GM19099 (cell line): ENCODE results near the gene DMBX1.

Experiments used
- POLR2A ChIP-seq: IDR thresholded peaks from 3 replicates; pipeline ENCODE4 v1.6.1; 2011; ENCODE audit warnings: low read depth; ENCODE audit not compliant: insufficient read length; ENCODE audit errors: extremely low read depth

The DMBX1 gene

DNA sequence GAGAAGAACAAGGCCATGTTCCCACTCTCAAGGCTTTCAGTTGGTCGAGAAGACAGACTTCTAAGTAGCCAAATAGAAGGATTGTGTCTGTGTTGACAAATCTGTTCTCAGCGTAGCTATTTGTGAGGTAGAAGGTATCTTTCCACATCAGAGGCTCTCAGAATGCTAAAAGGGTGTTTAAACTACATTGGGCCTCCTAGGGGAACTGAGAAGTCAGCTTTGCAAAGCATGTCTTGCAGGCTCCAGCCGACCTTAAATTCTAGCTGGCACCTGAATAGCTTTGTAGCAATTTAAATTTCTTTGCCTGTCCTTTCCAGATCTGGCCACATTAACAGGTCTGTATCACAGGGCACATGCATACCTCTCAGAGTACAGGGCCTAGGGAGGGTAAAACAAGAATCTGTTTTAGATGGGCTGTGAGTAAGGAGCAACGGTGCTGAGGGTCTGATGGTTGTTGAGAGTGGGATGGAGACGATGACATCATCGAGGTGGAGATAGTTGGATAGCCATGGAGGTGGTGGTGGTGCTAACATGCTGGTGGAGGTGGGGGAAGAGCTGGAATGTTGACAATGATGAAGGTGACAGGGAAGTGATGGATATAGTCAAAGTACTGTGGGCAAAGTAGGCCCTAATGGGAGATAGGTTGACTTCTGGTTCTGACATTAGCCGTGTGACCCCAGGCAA lies 17.0 kb upstream of the DMBX1 start:
- TF ChIP-seq POLR2A, result no peak

- TF ChIP-seq POLR2A, result no peak
These were observed 15.6 kb upstream of the DMBX1 start for GRCh38 chr1:46473991-46474390.

- no peak for TF ChIP-seq POLR2A
These were observed 15.1 kb upstream of the DMBX1 start for GRCh38 chr1:46474570-46474969.

- no peak for TF ChIP-seq POLR2A
These were observed 13.0 kb upstream of the DMBX1 start for GRCh38 chr1:46476673-46477072.

GRCh38 chr1:46477153-46477929 lies 12.3 kb upstream of the DMBX1 start:
- no peak for TF ChIP-seq POLR2A

GRCh38 chr1:46478721-46479485 lies 10.7 kb upstream of the DMBX1 start:
- no peak for TF ChIP-seq POLR2A

GRCh38 chr1:46479744-46480350 lies 9.8 kb upstream of the DMBX1 start:
- TF ChIP-seq POLR2A, result no peak

DNA sequence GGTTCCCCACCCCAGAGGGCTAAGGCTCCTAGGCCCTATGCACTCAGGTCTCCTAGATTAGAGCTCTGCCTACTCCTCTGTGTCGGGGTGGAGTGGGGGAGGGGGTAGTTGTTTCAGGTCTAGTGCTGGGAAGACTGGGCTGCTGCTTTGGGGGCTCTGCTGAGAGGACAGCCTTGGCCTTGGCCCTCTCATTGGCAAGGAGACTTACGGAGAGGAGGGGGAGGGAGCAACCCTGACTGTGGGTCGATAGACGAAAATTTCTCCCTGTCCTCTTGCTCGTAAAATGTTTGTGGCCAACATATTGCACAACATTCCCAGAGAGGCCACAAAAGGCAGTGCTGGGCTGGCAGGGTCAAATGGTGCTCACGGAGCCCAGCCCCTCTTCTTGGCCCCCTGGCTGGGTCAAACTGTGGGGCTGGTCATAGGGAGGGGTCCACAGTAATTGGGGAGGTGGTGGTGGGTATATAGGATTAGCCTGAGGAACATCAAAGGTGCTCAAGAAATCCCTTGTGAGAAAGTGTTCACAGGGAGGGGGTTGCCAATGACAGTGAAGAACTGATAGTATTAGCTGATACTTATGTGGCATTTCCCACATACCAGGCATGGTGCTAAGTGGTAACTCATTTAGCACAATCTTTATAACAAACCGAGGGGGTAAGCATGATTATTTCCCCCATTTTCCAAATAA lies 8.5 kb upstream of the DMBX1 start:
- TF ChIP-seq POLR2A, result no peak

- no peak for TF ChIP-seq POLR2A
These were observed 7.7 kb upstream of the DMBX1 start for GRCh38 chr1:46481961-46482360.

DNA sequence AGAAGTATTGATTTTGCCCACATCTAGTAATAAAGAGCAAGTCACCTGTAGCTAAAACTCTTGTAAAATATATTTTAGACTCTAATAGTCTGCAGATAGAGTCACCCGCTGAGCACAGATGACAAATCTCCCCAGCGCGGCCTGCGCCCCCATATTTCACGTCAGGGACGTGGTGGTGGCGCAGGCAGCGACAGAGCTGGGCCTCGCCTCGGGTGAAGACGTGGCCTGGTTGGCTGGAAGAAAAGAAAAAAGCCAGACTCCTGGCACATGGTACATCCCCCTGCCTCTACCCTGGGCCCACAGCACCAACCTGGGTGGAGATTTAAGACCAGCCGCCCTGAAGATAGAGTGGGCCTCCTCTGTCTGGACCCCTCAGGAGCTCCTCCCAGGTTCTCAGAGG lies 6.0 kb upstream of the DMBX1 start:
- TF ChIP-seq POLR2A, result no peak

GRCh38 chr1:46484783-46485490 lies 4.7 kb upstream of the DMBX1 start:
- no peak for TF ChIP-seq POLR2A

DNA sequence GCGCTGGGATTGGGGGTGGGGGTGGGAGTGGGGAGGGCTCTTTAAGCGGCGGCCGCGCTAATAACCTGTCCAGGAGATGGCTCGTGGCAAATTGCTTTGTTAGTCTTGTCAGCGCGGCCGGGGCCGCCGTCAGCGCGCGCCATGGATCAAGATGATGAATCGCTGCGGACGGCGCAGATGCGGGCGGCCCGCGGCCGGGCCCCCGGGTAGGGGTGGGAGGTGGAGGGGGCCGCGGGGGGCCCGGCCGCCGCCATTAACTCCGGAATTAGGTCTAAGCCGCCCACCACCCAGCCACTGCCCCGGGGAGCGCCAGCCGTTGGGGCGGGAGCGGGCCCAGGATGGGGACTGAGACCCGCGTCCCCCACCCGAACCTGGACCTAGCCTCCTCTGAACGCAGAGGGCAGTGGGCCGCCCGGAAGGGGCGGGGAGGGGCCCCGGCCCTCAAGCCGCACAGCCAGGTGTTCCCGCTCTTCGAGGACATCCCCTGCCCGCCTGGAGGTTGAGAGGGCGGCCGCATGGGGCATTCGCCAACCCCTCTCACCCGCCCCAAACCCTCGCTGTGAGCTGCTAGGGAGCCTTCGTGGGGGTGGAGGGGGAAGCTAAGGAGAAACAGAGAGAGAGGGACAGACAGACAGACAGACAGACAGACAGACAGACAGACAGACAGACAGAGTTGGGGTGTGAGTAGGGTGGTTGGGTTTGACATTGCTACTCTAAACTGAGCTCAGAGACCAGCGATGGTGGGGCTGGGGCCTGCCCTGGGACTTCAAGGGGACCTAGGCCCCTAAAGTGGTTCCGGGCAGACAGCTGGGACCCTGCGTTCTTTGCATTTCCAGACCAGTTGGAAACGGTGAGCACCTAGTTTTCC lies 3.8 kb upstream of the DMBX1 start:
- no peak for TF ChIP-seq POLR2A

DNA sequence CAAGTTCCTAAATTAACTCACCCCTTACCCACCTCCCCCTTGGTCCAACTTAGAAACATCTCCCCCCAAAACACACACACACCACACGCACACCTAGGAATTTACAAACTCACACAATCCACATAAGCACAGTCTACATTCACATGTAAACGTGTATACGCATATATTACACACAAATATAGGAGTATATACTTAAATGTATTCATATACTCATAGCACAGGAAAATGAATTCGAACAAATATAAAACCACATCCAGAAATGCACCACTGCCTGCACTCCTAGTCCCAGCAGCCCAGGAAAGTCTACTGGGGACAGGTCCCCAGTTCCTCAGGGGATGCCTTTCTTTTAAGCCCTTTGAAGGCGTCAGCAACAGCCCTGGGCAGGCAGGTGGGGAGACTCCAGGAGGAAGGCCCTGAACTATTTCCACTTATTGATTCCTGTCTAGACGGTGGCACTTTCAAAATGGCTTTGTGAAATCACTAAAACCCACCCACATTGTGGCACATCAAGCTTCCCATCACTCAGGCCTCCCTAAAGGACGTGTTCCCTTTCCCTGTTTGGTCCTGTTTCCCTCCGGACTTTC lies 3.1 kb upstream of the DMBX1 start:
- TF ChIP-seq POLR2A, result no peak
